CD4-positive, alpha-beta T cell treated with Interleukin-21 for 1 hour (primary cell): ENCODE data around the gene SETSIP.
"Not testable (repeated sequence)": the region's sequence is repeated elsewhere in the genome, so short reads cannot be mapped to it uniquely, and the experiment has no call there.

Experiments
- DNase-seq: peaks from one replicate; pipeline ENCODE4 v3.0.0-alpha.2; 2020

Gene SETSIP

DNA sequence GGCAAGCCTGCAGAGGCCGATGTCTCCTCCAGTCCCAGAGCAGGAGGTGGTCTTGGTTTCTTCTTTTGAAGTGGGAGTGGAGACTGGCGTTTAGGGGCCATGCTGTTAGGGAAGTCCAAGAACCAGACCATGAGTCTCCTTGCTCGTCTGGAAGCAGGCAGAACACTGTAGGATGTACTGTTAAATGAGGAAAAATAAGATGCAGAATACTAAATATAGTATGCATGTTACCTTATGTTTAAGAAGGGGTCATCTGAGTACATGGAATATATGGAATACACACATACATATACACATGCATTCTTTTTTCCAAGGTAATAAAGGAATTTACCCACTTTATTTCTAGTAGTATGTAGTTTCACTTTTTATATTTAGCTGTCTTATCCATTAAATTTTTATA is at the start of gene SETSIP:
Gene SETSIP (minus strand): TSS at position 101 of the 400 bp plus-strand sequence. CDS start 0 bp downstream, at position 101.
- no peak for DNase-seq

DNA sequence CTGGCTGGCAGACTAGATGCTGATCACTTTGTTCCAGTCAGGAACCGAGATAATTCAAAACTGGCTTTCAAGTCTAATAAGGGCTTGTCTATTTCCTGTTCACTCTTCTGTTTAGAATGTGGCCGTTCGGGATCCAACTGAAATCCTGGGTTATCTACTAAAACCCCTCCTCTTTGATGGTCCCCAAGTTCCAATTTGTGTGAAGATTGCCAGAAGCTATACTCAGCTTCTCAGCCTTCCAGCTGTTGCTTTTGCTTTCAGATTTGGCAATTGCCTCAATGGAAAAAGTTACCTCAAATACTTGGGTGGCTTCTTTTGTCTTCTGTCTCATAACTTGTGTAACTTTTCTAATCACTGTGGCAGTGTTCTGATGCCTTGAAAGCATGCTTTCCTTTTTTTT is 48.7 kb upstream of the SETSIP start:
- DNase-seq: no peak

GRCh38 chr1:92118826-92119225 is 43.6 kb upstream of the SETSIP start:
- no peak for DNase-seq

- DNase-seq: no peak
These were observed 42.3 kb upstream of the SETSIP start for GRCh38 chr1:92117526-92117925.

GRCh38 chr1:92108631-92109030 is 33.4 kb upstream of the SETSIP start:
- DNase-seq: no peak

- no peak for DNase-seq
These were observed 30.4 kb upstream of the SETSIP start for GRCh38 chr1:92105546-92106081.

GRCh38 chr1:92096317-92096716 is 21.1 kb upstream of the SETSIP start:
- no peak for DNase-seq

DNA sequence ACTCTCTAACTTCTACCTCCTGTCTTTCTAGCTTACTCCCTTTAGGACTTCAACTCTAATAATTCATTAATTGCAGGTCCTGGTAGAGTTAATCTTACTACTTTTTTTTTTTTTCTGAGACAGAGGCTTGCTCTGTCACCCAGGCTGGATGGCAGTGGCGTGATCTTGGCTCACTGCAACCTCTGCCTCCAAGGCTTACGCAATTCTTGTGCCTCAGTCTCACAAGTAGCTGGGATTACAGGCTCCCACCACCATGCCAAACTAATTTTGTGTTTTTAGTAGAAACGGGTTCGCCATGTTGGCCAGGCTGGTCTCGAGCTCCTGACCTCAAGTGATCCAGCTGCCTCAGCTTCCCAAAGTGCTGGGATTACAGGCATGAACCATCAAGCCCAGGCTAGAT is 20.7 kb upstream of the SETSIP start:
- DNase-seq: no peak

- DNase-seq: no peak
These were observed 19.4 kb upstream of the SETSIP start for GRCh38 chr1:92094595-92094994.

GRCh38 chr1:92094090-92094489 is 18.9 kb upstream of the SETSIP start:
- no peak for DNase-seq

GRCh38 chr1:92091625-92092024 is 16.4 kb upstream of the SETSIP start:
- DNase-seq: no peak

DNA sequence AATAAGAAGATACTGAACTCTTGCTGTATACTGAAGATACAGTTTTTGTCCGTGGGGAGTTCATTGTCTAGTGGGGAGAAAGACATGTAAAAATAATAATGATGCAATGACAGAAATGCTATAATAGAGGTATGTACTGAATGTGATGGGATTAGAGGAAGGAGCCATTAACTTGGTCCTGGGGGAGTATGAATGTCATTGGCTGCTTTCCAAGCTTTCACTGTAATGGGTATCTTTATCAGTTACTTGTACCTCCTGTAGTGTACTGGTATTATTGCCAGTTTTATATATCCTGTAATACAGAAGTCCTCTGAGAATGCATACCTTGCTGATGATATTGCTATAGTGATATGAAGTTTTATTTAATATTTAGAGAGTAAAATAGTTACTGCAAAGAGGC is 12.3 kb upstream of the SETSIP start:
- no peak for DNase-seq

DNA sequence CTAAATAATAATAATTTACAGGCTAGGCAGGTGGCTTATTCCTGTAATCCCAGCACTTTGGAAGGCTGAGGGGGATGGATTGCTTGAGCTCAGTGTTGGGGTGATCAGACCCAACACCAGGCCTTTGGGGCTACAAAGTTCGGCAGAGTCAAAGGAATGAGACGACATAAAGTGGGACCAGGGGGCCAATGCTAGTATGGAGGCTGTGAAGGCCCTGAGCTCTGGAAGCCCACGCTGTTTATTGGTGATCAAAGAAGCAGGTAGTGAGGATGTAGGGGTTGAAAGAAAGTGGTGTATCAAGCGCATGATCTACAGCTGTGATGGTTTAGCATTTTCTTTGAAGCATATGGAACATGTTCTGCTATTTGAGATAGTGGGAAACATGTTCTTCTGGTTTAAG is 10.5 kb upstream of the SETSIP start:
- no peak for DNase-seq

DNA sequence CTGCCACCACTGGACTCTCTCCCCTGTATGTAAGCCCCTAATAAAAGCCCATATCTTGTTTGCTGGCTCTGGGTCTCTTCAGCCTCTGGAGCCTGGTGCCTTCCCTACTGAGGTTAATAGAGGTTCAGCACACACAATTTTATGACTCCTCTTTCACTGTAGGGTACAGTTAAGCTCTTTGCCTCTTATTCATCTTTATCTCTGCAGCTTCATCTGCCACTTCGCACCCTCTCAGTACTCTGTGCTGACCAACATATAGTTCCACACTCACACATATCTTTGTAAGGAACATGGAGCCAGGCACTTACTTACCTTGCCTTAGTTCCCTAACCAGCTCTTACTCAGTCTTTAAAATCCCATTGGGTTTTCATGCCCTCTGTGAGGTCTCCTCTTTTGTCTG is 9.4 kb upstream of the SETSIP start:
- no peak for DNase-seq

- no peak for DNase-seq
These were observed 5.8 kb upstream of the SETSIP start for GRCh38 chr1:92081031-92081430.

DNA sequence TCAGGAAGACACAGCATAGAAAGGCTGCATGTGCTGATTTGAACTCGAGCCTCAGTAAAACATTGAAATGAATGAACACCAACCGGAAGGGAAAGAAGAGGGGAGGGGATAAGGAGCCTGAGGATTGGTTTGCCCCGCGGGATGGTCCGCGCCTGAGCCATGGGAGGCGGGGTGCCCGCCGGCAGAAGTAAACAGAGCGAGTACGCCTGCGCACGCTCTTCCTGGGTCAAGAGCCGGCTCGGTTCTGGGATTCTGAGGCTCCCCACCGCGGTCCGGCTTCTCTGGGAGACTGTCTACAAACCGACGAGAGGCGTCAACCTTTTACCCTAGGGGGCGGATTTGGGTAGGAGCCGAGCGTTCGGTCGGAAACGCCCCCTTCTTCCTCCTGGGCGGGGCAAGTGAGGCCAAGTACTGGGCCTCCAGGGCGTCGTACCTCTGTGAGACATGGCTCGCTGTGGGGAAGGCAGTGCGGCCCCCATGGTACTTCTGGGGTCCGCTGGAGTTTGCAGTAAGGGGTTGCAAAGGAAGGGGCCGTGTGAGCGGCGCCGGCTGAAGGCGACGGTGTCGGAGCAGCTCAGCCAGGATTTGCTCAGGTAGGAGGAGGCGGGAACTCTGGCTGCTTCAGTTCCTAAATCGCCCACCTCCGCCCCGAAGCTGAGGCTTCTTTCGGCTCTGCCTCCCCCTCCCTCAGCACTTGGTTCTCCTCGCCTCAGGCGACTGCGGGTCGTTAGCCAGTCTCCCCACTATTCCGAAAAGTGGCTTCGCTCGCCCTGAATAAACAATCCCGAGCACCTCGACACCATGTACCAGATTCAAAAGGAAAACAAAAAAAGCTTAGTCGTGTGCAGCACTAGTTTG is 5.1 kb upstream of the SETSIP start, which contains the start of gene BTBD8:
Gene BTBD8 (plus strand): TSS at position 218 of the 858 bp plus-strand sequence. CDS start 227 bp downstream, at position 445.
- peak; percentile 88 for DNase-seq

DNA sequence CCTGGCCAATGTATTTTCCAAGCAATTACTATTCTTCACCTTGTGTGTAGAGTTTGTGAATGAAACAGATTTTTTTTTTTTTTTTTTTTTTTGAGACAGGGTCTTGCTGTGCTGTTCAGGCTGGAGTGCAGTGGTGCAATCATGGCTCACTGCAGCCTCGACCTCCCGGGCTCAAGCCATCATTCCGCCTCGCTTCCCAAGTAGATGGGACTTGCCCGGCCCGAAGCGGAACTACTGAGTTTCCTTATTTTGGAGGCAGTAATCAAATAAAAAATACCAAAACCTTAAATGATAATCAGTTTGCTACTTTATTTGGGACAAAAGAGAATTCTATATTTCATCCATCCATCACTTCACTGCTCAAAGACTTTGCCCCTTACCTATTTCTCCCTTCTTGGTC is 4.2 kb upstream of the SETSIP start:
- DNase-seq: no peak

DNA sequence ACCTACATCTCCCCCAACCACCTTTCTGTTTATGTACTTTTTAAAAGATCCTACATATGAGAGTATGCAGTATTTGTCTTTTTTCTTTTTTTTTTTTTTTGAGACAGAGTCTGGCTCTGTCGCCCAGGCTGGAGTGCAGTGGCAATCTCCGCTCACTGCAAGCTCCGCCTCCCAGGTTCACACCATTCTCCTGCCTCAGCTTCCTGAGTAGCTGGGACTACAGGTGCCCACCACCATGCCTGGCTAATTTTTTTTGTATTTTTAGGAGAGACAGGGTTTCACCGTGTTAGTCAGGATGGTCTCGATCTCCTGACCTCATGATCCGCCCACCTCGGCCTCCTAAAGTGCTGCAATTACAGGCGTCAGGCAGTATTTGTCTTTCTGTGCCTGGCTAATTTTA is 2.9 kb upstream of the SETSIP start:
- not testable (repeated sequence) for DNase-seq

GRCh38 chr1:92076363-92076762 is 1.2 kb upstream of the SETSIP start:
- no peak for DNase-seq

- not testable (repeated sequence) for DNase-seq
These were observed 765 bp downstream of the SETSIP start for GRCh38 chr1:92074446-92074845.

DNA sequence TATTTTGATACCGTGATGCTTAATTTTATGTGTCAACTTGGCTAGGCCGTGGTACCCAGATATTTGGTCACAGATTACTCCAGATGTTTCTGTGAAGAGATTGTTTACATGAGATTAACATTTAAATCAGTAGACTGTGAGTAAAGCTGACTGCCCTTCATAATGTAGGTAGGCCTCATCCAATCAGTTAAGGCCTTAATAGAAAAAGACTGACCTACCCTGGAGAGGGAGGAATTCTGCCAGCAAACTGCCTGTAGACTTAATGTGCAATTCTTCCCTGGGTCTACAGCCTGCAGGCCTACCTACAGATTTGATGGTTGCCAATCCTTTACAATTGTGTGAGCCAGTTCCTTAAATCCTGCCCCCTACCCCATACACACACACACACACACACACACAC is 4.3 kb downstream of the SETSIP start:
- no peak for DNase-seq

- no peak for DNase-seq
These were observed 8.9 kb downstream of the SETSIP start for GRCh38 chr1:92066321-92066720.

- DNase-seq: no peak
These were observed 10.2 kb downstream of the SETSIP start for GRCh38 chr1:92065042-92065441.

DNA sequence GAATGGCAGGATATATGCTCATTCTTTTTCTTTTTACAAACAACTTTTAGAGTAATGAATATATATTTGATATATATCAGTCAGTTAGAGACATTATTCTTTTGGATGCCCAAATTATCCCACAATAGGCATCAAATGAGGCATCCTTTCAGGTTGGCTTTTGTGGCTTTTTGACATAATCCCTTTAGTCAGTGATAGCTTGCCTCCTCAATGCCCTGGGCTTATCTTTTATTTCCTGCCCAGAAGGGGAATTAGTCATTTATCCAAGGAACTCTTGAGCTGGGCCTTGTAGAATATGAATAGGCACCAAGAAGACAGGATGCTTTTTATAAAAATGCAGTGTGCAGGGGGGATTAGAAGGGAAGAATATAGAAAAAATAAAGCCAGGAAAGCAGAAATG is 23.3 kb downstream of the SETSIP start:
- DNase-seq: no peak
